HEK293 (cell line): Measurements from ENCODE around the gene DHX40.
"Not testable (repeated sequence)": the region's sequence is repeated elsewhere in the genome, so short reads cannot be mapped to it uniquely, and the experiment has no call there.

Experiments used
- CTCF ChIA-PET: fragments of 350-600 bp; formaldehyde crosslinking; extraction: SDS; loops from one replicate; lab custom pipeline; 2021; ENCODE audit warnings: antibody characterized with exemption; lab: Yijun Ruan, JAX
- POLR2A ChIA-PET: fragments of 300-600 bp; formaldehyde crosslinking; extraction: SDS; loops from one replicate; lab custom pipeline; 2020; ENCODE audit warnings: antibody characterized with exemption, inconsistent platforms; lab: Yijun Ruan, JAX
- H3K27ac ChIP-seq: fragments of 200-500 bp; sonication (Bioruptor generic); 2 replicates; pipeline ENCODE4 v1.5.1; 2014; ENCODE audit warnings: low read depth, low read length, control low read depth, inconsistent platforms; ENCODE audit errors: extremely low read depth
- H3K36me3 ChIP-seq, 2 experiments: fragments of 200-500 bp in 1 of 2; sonication (Bioruptor generic) in 1 of 2; 1 replicate in 1 of 2; 2 replicates in 1 of 2; pipeline ENCODE4 v1.5.1; 2014 to 2017; ENCODE audit warnings: inconsistent platforms in 2 of 2, low read length in 2 of 2; ENCODE audit not compliant: control insufficient read depth in 2 of 2, insufficient read depth in 1 of 2
- H3K4me1 ChIP-seq: fragments of 200-500 bp; sonication (Bioruptor generic); 2 replicates; pipeline ENCODE4 v1.5.1; 2014; ENCODE audit warnings: mild to moderate bottlenecking, low read length, inconsistent platforms; ENCODE audit not compliant: control insufficient read depth, insufficient read depth
- H3K4me3 ChIP-seq: 2 replicates; pipeline ENCODE4 v1.5.1; 2011; ENCODE audit warnings: low read depth, mild to moderate bottlenecking, control low read depth, low read length, moderate library complexity
- H3K9me3 ChIP-seq: fragments of 200-500 bp; sonication (Bioruptor generic); 2 replicates; pipeline ENCODE4 v1.5.1; 2014; ENCODE audit warnings: low read depth, low read length, inconsistent platforms; ENCODE audit not compliant: control insufficient read depth, insufficient read depth
- CTCF ChIP-seq: fragments of 450-650 bp; formaldehyde crosslinking; IDR thresholded peaks from 2 replicates; pipeline ENCODE4 v1.5.1; 2016; ENCODE audit warnings: missing biosample characterization, missing genetic modification characterization
- FEZF1 ChIP-seq: fragments of 450-650 bp; formaldehyde crosslinking; IDR thresholded peaks from 2 replicates; pipeline ENCODE4 v1.5.1; 2016; ENCODE audit warnings: missing biosample characterization, missing genetic modification characterization
- IKZF3 ChIP-seq: fragments of 450-650 bp; IDR thresholded peaks from 2 replicates; pipeline ENCODE4 v1.5.0; 2018; ENCODE audit warnings: missing biosample characterization, mild to moderate bottlenecking, missing genetic modification characterization, moderate library complexity
- SCRT2 ChIP-seq: fragments of 450-650 bp; formaldehyde crosslinking; IDR thresholded peaks from 2 replicates; pipeline ENCODE4 v1.5.1; 2016; ENCODE audit warnings: missing biosample characterization, missing genetic modification characterization
- WT1 ChIP-seq: fragments of 450-650 bp; formaldehyde crosslinking; IDR thresholded peaks from 2 replicates; pipeline ENCODE4 v1.5.1; 2016; ENCODE audit warnings: missing biosample characterization, missing genetic modification characterization
- ZIC2 ChIP-seq: fragments of 450-650 bp; formaldehyde crosslinking; IDR thresholded peaks from 2 replicates; pipeline ENCODE4 v1.5.1; 2016; ENCODE audit warnings: missing biosample characterization, missing genetic modification characterization
- ZNF10 ChIP-seq: fragments of 450-650 bp; formaldehyde crosslinking; IDR thresholded peaks from 2 replicates; pipeline ENCODE4 v1.5.1; 2017; ENCODE audit warnings: missing biosample characterization, missing genetic modification characterization
- ZNF138 ChIP-seq: fragments of 450-650 bp; formaldehyde crosslinking; IDR thresholded peaks from 2 replicates; pipeline ENCODE4 v1.5.1; 2016; ENCODE audit warnings: missing biosample characterization, missing genetic modification characterization, borderline replicate concordance
- ZNF157 ChIP-seq: fragments of 450-650 bp; formaldehyde crosslinking; IDR thresholded peaks from 2 replicates; pipeline ENCODE4 v1.5.1; 2016; ENCODE audit warnings: missing biosample characterization, missing genetic modification characterization
- ZNF16 ChIP-seq: fragments of 450-650 bp; formaldehyde crosslinking; IDR thresholded peaks from 2 replicates; pipeline ENCODE4 v1.5.1; 2016; ENCODE audit warnings: low read depth, missing biosample characterization, missing genetic modification characterization
- ZNF239 ChIP-seq: fragments of 450-650 bp; formaldehyde crosslinking; IDR thresholded peaks from 2 replicates; pipeline ENCODE4 v1.5.1; 2016; ENCODE audit warnings: missing biosample characterization, missing genetic modification characterization
- ZNF26 ChIP-seq: fragments of 450-650 bp; formaldehyde crosslinking; IDR thresholded peaks from 2 replicates; pipeline ENCODE4 v1.5.1; 2016; ENCODE audit warnings: missing biosample characterization, missing genetic modification characterization
- ZNF266 ChIP-seq: fragments of 450-650 bp; formaldehyde crosslinking; IDR thresholded peaks from 2 replicates; pipeline ENCODE4 v1.5.1; 2016; ENCODE audit warnings: missing biosample characterization, missing genetic modification characterization, low read depth
- ZNF280D ChIP-seq: fragments of 450-650 bp; formaldehyde crosslinking; IDR thresholded peaks from 2 replicates; pipeline ENCODE4 v1.5.1; 2016; ENCODE audit warnings: missing biosample characterization, missing genetic modification characterization
- ZNF302 ChIP-seq: fragments of 450-650 bp; formaldehyde crosslinking; IDR thresholded peaks from 2 replicates; pipeline ENCODE4 v1.5.1; 2016; ENCODE audit warnings: missing biosample characterization, missing genetic modification characterization, low read depth
- ZNF37A ChIP-seq: fragments of 450-650 bp; IDR thresholded peaks from 2 replicates; pipeline ENCODE4 v1.5.1; 2018; ENCODE audit warnings: missing biosample characterization, missing genetic modification characterization
- ZNF521 ChIP-seq: fragments of 450-650 bp; formaldehyde crosslinking; IDR thresholded peaks from 2 replicates; pipeline ENCODE4 v1.5.1; 2017; ENCODE audit warnings: missing biosample characterization, mild to moderate bottlenecking, missing genetic modification characterization
- ZNF544 ChIP-seq: fragments of 450-650 bp; formaldehyde crosslinking; IDR thresholded peaks from 2 replicates; pipeline ENCODE4 v1.5.0; 2017; ENCODE audit warnings: missing biosample characterization, missing genetic modification characterization
- ZNF555 ChIP-seq: fragments of 450-650 bp; formaldehyde crosslinking; conservative IDR thresholded peaks from 2 replicates; pipeline ENCODE4 v1.5.1; 2017; ENCODE audit warnings: missing biosample characterization, mild to moderate bottlenecking, missing genetic modification characterization, inconsistent platforms
- ZNF596 ChIP-seq: fragments of 450-650 bp; IDR thresholded peaks from 2 replicates; pipeline ENCODE4 v1.5.0; 2018; ENCODE audit warnings: missing biosample characterization, mild to moderate bottlenecking, missing genetic modification characterization, moderate library complexity
- ZNF624 ChIP-seq: fragments of 450-650 bp; formaldehyde crosslinking; IDR thresholded peaks from 2 replicates; pipeline ENCODE4 v1.5.1; 2017; ENCODE audit warnings: missing biosample characterization, missing genetic modification characterization
- ZNF660 ChIP-seq: fragments of 450-650 bp; IDR thresholded peaks from 2 replicates; pipeline ENCODE4 v1.5.1; 2018; ENCODE audit warnings: missing biosample characterization, mild to moderate bottlenecking, missing genetic modification characterization
- ZNF776 ChIP-seq: fragments of 450-650 bp; formaldehyde crosslinking; IDR thresholded peaks from 2 replicates; pipeline ENCODE4 v1.5.0; 2017; ENCODE audit warnings: missing biosample characterization, missing genetic modification characterization, borderline replicate concordance
- TF ChIP-seq, protein P1 (sequence below): fragments of 450-650 bp; formaldehyde crosslinking; IDR thresholded peaks from 2 replicates; pipeline ENCODE4 v1.5.1; 2016; ENCODE audit warnings: missing biosample characterization, missing genetic modification characterization, borderline replicate concordance

DHX40 gene

DNA sequence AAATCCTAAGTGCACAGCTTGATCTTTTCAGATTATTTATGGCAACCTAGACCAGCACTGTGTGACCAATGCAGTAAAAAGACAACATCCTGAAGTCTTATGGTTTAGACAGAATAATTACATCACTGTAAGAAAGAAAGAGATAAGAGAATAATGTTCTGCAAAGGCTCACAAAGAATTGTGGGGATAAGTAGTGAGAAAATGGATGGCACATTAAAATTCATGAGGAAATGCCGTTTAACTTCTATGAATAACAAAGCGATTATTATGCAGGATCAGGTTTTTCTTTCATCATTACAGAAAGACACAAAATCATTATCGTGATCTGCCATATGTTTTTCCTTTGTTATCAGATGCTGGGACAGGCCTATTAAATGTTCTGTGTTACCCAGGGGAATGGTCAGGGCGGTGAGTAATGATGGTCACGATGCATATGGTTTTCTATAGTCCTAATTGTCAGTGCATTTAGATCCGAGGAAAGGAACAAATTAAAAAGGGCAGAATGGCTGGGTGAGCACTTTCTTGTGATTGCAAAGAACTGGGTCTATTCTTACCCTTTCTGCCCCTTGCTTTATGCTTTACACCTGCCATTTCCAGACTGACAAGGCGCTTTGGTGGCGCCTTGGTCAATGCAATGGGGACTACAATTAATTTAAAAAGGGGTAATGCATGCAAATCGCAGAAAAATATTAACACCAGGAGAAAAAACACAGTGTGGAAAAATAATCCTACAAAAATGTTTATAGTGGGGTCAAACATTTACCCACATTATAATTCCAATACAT is 18.1 kb upstream of the DHX40 start (continued):
- no peak for TF ChIP-seq ZNF157
- peak; percentile 81; the same call in 1 of the 2 replicates for TF ChIP-seq FEZF1 (tag by site-specific recombination)
- TF ChIP-seq ZIC2 (tag by site-specific recombination), result no peak
- TF ChIP-seq, protein P1, sequence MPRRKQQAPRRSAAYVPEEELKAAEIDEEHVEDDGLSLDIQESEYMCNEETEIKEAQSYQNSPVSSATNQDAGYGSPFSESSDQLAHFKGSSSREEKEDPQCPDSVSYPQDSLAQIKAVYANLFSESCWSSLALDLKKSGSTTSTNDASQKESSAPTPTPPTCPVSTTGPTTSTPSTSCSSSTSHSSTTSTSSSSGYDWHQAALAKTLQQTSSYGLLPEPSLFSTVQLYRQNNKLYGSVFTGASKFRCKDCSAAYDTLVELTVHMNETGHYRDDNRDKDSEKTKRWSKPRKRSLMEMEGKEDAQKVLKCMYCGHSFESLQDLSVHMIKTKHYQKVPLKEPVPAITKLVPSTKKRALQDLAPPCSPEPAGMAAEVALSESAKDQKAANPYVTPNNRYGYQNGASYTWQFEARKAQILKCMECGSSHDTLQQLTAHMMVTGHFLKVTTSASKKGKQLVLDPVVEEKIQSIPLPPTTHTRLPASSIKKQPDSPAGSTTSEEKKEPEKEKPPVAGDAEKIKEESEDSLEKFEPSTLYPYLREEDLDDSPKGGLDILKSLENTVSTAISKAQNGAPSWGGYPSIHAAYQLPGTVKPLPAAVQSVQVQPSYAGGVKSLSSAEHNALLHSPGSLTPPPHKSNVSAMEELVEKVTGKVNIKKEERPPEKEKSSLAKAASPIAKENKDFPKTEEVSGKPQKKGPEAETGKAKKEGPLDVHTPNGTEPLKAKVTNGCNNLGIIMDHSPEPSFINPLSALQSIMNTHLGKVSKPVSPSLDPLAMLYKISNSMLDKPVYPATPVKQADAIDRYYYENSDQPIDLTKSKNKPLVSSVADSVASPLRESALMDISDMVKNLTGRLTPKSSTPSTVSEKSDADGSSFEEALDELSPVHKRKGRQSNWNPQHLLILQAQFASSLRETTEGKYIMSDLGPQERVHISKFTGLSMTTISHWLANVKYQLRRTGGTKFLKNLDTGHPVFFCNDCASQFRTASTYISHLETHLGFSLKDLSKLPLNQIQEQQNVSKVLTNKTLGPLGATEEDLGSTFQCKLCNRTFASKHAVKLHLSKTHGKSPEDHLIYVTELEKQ (tag by site-specific recombination), result peak; percentile 96
- peak; percentile 85 for TF ChIP-seq IKZF3 (tag by site-specific recombination)
- no peak for TF ChIP-seq SCRT2 (tag by site-specific recombination)
- no peak for TF ChIP-seq ZNF521 (tag by site-specific recombination)
- TF ChIP-seq ZNF302, result peak; percentile 70; the same call in 1 of the 2 replicates
- TF ChIP-seq WT1 (tag by site-specific recombination), result peak; percentile 62

GRCh38 chr17:59548985-59549384 is 16.4 kb upstream of the DHX40 start:
- POLR2A ChIA-PET, result interaction anchor here (0.7 kb wide), 1 partner anchor 8 kb away, joined by 8 read pairs; no protein-coding TSS in a partner anchor
- CTCF ChIA-PET, result not testable (repeated sequence)

DNA sequence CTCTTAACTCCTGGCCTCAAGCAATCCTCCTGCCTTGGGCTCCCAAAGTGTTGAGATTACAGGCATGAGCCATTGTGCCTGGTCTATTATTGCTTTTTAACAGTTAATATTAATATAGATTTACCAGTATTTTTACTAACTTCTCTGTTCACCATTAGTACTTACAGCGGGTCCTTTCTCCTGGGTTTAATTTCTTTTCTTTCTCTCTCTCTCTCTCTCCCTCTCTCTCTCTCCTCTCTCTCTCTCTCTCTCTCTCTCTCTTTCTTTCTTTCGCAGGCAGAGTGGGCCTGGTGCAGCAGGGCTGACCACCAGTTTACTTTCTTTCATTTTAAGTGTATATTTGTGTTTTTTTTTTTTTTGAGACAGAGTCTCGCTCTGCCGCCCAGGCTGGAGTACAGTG is 14.7 kb upstream of the DHX40 start:
- POLR2A ChIA-PET, result no interaction called here

More at GRCh38 chr17:59548985-59549384, 16.4 kb upstream of the DHX40 start:
- H3K27ac ChIP-seq, H3K9me3 ChIP-seq, H3K36me3 ChIP-seq, H3K4me3 ChIP-seq: not testable (repeated sequence)
- peaks cover 13% of the 10 kb centered on the region for H3K4me1 ChIP-seq

DNA sequence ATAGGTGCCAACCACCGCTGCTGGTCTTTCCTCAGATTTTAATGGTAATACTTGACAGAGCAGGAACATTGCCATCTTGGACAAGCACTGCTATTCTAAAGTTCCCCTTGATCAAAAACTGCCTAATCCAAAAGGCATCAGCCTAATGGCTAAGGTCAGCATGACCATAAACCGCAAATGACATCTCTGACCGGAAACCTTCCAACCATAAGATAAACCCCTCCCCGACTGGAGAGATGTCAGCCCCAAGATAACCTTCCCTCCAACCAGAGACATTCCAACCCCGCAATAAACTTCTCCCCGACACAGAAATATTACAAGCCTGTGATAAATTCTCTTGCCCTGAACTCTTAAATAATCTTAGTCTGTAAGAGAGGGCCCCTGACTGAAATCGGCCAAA is 7.4 kb upstream of the DHX40 start:
- CTCF ChIA-PET, result interaction anchor here (0.6 to 4.0 kb wide), 7 partner anchors 17 to 247 kb away, joined by 3 to 39 read pairs (median 5); no protein-coding TSS in a partner anchor
- POLR2A ChIA-PET, result no interaction called here
- H3K27ac ChIP-seq, result no peak overlapping the region
- TF ChIP-seq ZNF624, result no peak
- TF ChIP-seq ZNF26, result no peak
- TF ChIP-seq ZNF239 (tag by site-specific recombination), result no peak
- no peak for TF ChIP-seq ZNF16
- TF ChIP-seq ZNF37A (tag by site-specific recombination), result no peak
- no peak for TF ChIP-seq CTCF (tag by site-specific recombination)
- no peak for TF ChIP-seq ZNF280D (tag by site-specific recombination)
- no peak for TF ChIP-seq ZNF544 (tag by site-specific recombination)
- TF ChIP-seq ZNF660 (tag by site-specific recombination), result no peak

More for the DNA sequence above, 14.7 kb upstream of the DHX40 start:
- H3K4me3 ChIP-seq, result no peak overlapping the region
- H3K27ac ChIP-seq, result no peak overlapping the region
- TF ChIP-seq ZNF555 (tag by site-specific recombination) (no peak), ZNF596 (peak; percentile 97), ZNF10 (tag by site-specific recombination) (no peak), ZNF776 (tag by site-specific recombination) (no peak), ZNF138 (tag by site-specific recombination) (no peak), ZNF266 (tag by site-specific recombination) (no peak)
- H3K36me3 ChIP-seq, result no peaks in the 10 kb centered on the region
- CTCF ChIA-PET, result interaction anchor here (0.6 to 0.7 kb wide), 2 partner anchors 20 to 109 kb away, joined by 3 to 4 read pairs; no protein-coding TSS in a partner anchor
- H3K4me1 ChIP-seq, result peaks cover 13% of the 10 kb centered on the region
- no peaks in the 10 kb centered on the region for H3K9me3 ChIP-seq

More for the DNA sequence above, 7.4 kb upstream of the DHX40 start:
- Histone ChIP-seq H3K4me3 (no peak overlapping the region), H3K9me3 (no peaks in the 10 kb centered on the region), H3K4me1 (no peaks in the 10 kb centered on the region), H3K36me3 (no peaks in the 10 kb centered on the region)
